GM12878 (cell line): ENCODE measurements around the gene SMG6. TPM values are rescaled to one million over a fixed set of nuclear protein-coding genes. Genes with fewer than 3 reads are reported as not detected.

ENCODE experiments used
- ATF3 ChIP-seq: IDR thresholded peaks from 2 replicates; pipeline ENCODE4 v1.6.1; 2011; ENCODE audit warnings: low read depth, mild to moderate bottlenecking, low read length, moderate library complexity, borderline replicate concordance; ENCODE audit errors: extremely low read depth
- BACH1 ChIP-seq: fragments of 450-650 bp; IDR thresholded peaks from 2 replicates; pipeline ENCODE4 v1.6.1; 2017; ENCODE audit warnings: mild to moderate bottlenecking, borderline replicate concordance
- BHLHE40 ChIP-seq, 2 experiments: fragments of 450-650 bp in 1 of 2; IDR thresholded peaks; 2 replicates each; pipeline ENCODE4 v1.6.1; 2011 to 2017; ENCODE audit warnings: low read depth in 2 of 2, borderline replicate concordance in 1 of 2, improper control_type of control experiment in 1 of 2, low read length in 1 of 2, mild to moderate bottlenecking in 1 of 2
- BMI1 ChIP-seq: fragments of 450-650 bp; IDR thresholded peaks from 2 replicates; pipeline ENCODE4 v1.6.1; 2016; ENCODE audit warnings: mild to moderate bottlenecking, moderate library complexity, borderline replicate concordance
- E2F4 ChIP-seq: IDR thresholded peaks from 2 replicates; pipeline ENCODE4 v1.6.1; 2012; ENCODE audit warnings: low read depth, low read length, improper control_type of control experiment
- GATAD2B ChIP-seq: fragments of 450-650 bp; conservative IDR thresholded peaks from 2 replicates; pipeline ENCODE4 v1.6.1; 2017; ENCODE audit warnings: low read depth, mild to moderate bottlenecking, moderate library complexity
- HDAC2 ChIP-seq: fragments of 200-600 bp; sonication (generic); IDR thresholded peaks from 2 replicates; pipeline ENCODE4 v1.6.1; 2017
- IKZF2 ChIP-seq, 2 experiments: fragments of 450-650 bp; IDR thresholded peaks; 2 replicates each; pipeline ENCODE4 v1.6.1; 2017; ENCODE audit warnings: mild to moderate bottlenecking in 2 of 2, moderate library complexity in 2 of 2
- MXI1 ChIP-seq: fragments of 150-350 bp; IDR thresholded peaks from 2 replicates; pipeline ENCODE4 v1.6.1; 2011; ENCODE audit warnings: low read depth, mild to moderate bottlenecking, inconsistent platforms, low read length, improper control_type of control experiment
- NFXL1 ChIP-seq: fragments of 450-650 bp; IDR thresholded peaks from 2 replicates; pipeline ENCODE4 v1.6.1; 2017; ENCODE audit warnings: antibody characterized with exemption, mild to moderate bottlenecking, borderline replicate concordance
- NR2F1 ChIP-seq: fragments of 450-650 bp; conservative IDR thresholded peaks from 2 replicates; pipeline ENCODE4 v1.6.1; 2017; ENCODE audit warnings: mild to moderate bottlenecking
- PRDM15 ChIP-seq: fragments of 450-650 bp; formaldehyde crosslinking; IDR thresholded peaks from 2 replicates; pipeline ENCODE4 v1.4.0; 2020; ENCODE audit warnings: mild to moderate bottlenecking, moderate library complexity
- RAD51 ChIP-seq: fragments of 450-650 bp; IDR thresholded peaks from 2 replicates; pipeline ENCODE4 v1.6.1; 2016; ENCODE audit warnings: moderate library complexity, mild to moderate bottlenecking, inconsistent platforms
- RB1 ChIP-seq: fragments of 450-650 bp; formaldehyde crosslinking; IDR thresholded peaks from 2 replicates; pipeline ENCODE4 v1.6.1; 2017; ENCODE audit warnings: mild to moderate bottlenecking, borderline replicate concordance
- RELB ChIP-seq: fragments of 450-650 bp; IDR thresholded peaks from 2 replicates; pipeline ENCODE4 v1.6.1; 2017; ENCODE audit warnings: low read depth, mild to moderate bottlenecking, moderate library complexity
- RFX5 ChIP-seq: IDR thresholded peaks from 2 replicates; pipeline ENCODE4 v1.6.1; 2011; ENCODE audit warnings: low read depth, low read length, improper control_type of control experiment
- RUNX3 ChIP-seq: IDR thresholded peaks from 2 replicates; pipeline ENCODE4 v1.6.1; 2012; ENCODE audit warnings: low read length, inconsistent platforms
- SP1 ChIP-seq: IDR thresholded peaks from one replicate; pipeline ENCODE4 v1.6.1; 2011; ENCODE audit warnings: low read depth, low read length
- SRF ChIP-seq, 2 experiments: IDR thresholded peaks; 2 replicates each; pipeline ENCODE4 v1.6.1; 2011; ENCODE audit warnings: low read depth in 2 of 2, low read length in 2 of 2, mild to moderate bottlenecking in 1 of 2, moderate library complexity in 1 of 2
- TAF1 ChIP-seq: IDR thresholded peaks from 2 replicates; pipeline ENCODE4 v1.6.1; 2011; ENCODE audit warnings: mild to moderate bottlenecking, low read depth, low read length, borderline replicate concordance
- YBX1 ChIP-seq: fragments of 450-650 bp; IDR thresholded peaks from 2 replicates; pipeline ENCODE4 v1.6.1; 2016; ENCODE audit warnings: antibody characterized with exemption
- ZBTB11 ChIP-seq: fragments of 450-650 bp; formaldehyde crosslinking; IDR thresholded peaks from 2 replicates; pipeline ENCODE4 v1.5.0; 2022; ENCODE audit warnings: mild to moderate bottlenecking, missing genetic modification characterization
- ZSCAN29 ChIP-seq: fragments of 450-650 bp; IDR thresholded peaks from 2 replicates; pipeline ENCODE4 v1.6.1; 2017; ENCODE audit warnings: mild to moderate bottlenecking, moderate library complexity
- polyA plus RNA-seq, 11 experiments: library from polyadenylated mRNA; depleted of rRNA in 4 of 11; unstranded in 6 of 11; stranded (reverse) in 5 of 11; fragments of >200 nt; fragmentation: Nextera tagmentation in 4 of 11; fragmentation: Illumina TruSeq in 1 of 11; extraction: Ambion mirVana in 4 of 11; extraction: Trizol in 1 of 11; gene quantifications; 1 replicate in 1 of 11; 2 replicates in 10 of 11; pipeline versions ENCODE4 v1.2.1 to v1.2.3, GENCODE V29; 2011 to 2016; ENCODE audit warnings: inconsistent platforms in 2 of 11, missing spikeins in 2 of 11, low read depth in 1 of 11
- total RNA-seq, 4 experiments: library from RNA; depleted of rRNA in 3 of 4; stranded (reverse); fragments of >200 nt in 3 of 4; fragmentation: Illumina TruSeq in 1 of 4; extraction: Trizol in 1 of 4; gene quantifications; 2 replicates each; pipeline versions ENCODE4 v1.2.1 to v1.2.3, GENCODE V29; 2013 to 2021

The SMG6 gene
- total and polyA plus RNA-seq, 10 of the 15 experiments (the other 5 are each of a cell fraction or from before 2014, with no cell fraction given) = 0.58 to 28.7 (median 15.7) TPM

GRCh38 chr17:2266865-2267228 is 36.7 kb downstream of the SMG6 start (continued):
- TF ChIP-seq E2F4 (no peak), HDAC2 (no peak), RAD51 (peak; percentile 93), RB1 (no peak), TAF1 (no peak), PRDM15 (no peak), RELB (peak; percentile 23; the same call in 1 of the 2 replicates), SP1 (no peak), YBX1 (no peak), RUNX3 (no peak), NR2F1 (no peak), GATAD2B (peak; percentile 54; the same call in 1 of the 2 replicates), ZSCAN29 (no peak), ATF3 (peak; percentile 34; the same call in 1 of the 2 replicates), SRF (IDR thresholded peaks at IDR 0.05; ENCODE audit: low read depth in 2 of 2, low read length in 2 of 2) (no peak), BHLHE40 (IDR thresholded peaks at IDR 0.05; ENCODE audit: borderline replicate concordance in 1 of 2, low read depth in 2 of 2, low read length in 1 of 2) (peak; percentile 95 to 96), BMI1 (no peak), IKZF2 (IDR thresholded peaks at IDR 0.05) (no peak), RFX5 (no peak), BACH1 (0 out of 2 replicates have a peak, but pooled peaks have one; percentile 22), MXI1 (no peak), NFXL1 (no peak), ZBTB11 (CRISPR knock-in tag) (no peak)
